B cell (primary cell): Measurements from ENCODE around the gene PRODH. TPM values are rescaled to one million over a fixed set of nuclear protein-coding genes. Genes with fewer than 3 reads are reported as not detected.

Experiments
- ATAC-seq: fragments of 200-7000 bp; cut with Tn5 transposase; one replicate; pipeline ENCODE4 v1.10.0; 2021; ENCODE audit warnings: low read depth, mild to moderate bottlenecking, moderate number of reproducible peaks, moderate library complexity
- CTCF ChIA-PET: fragments of 350-600 bp; sonication (Branson Sonifier 250); formaldehyde crosslinking; loops from one replicate; lab custom pipeline; 2021; ENCODE audit warnings: antibody characterized with exemption, inconsistent platforms; lab: Charles Lee
- POLR2A ChIA-PET: fragments of 350-600 bp; sonication (Branson Sonifier 250); formaldehyde crosslinking; loops from one replicate; lab custom pipeline; 2021; ENCODE audit warnings: antibody characterized with exemption; lab: Charles Lee
- DNase-seq: peaks from one replicate; pipeline ENCODE4 v3.0.0; 2013
- H2AFZ ChIP-seq: 2 replicates; pipeline ENCODE4 v1.6.1; 2012; ENCODE audit warnings: mild to moderate bottlenecking, low read depth, low read length; ENCODE audit not compliant: insufficient read depth, poor library complexity, severe bottlenecking
- H3K27ac ChIP-seq, 2 donors: 1 replicate in 1 of 2; 2 replicates in 1 of 2; pipeline ENCODE4 v1.5.1; 2012 to 2013; ENCODE audit warnings: low read length in 2 of 2, mild to moderate bottlenecking in 2 of 2, moderate library complexity in 1 of 2
- H3K27me3 ChIP-seq, 4 experiments: fragments of 200-600 bp in 1 of 4; sonication (generic) in 1 of 4; replicated peaks in 1 of 4; 1 replicate in 2 of 4; 2 replicates in 2 of 4; pipeline versions ENCODE4 v1.6.1 to v1.7.0; 2013 to 2016; ENCODE audit warnings: low read length in 3 of 4, mild to moderate bottlenecking in 2 of 4, mixed read lengths in 1 of 4, moderate library complexity in 1 of 4; ENCODE audit not compliant: insufficient read depth in 4 of 4, control insufficient read depth in 3 of 4; ENCODE audit errors: control extremely low read depth in 1 of 4
- H3K36me3 ChIP-seq, 2 experiments: replicated peaks in 1 of 2; 1 replicate in 1 of 2; 2 replicates in 1 of 2; pipeline versions ENCODE4 v1.6.1 to v1.7.1; 2013; ENCODE audit warnings: low read length in 1 of 2; ENCODE audit not compliant: insufficient read depth in 2 of 2, control insufficient read depth in 1 of 2; ENCODE audit errors: control extremely low read depth in 1 of 2, extremely low read depth in 1 of 2
- H3K4me1 ChIP-seq, 2 donors: fragments of 200-600 bp in 1 of 2; sonication (generic) in 1 of 2; 1 replicate in 1 of 2; 2 replicates in 1 of 2; pipeline versions ENCODE4 v1.5.1 to v1.6.1; 2013 to 2017; ENCODE audit warnings: low read length in 2 of 2; ENCODE audit not compliant: control insufficient read depth in 2 of 2, insufficient read depth in 2 of 2
- H3K4me2 ChIP-seq: replicated peaks from 2 replicates; pipeline ENCODE3; 2012; ENCODE audit warnings: mild to moderate bottlenecking, low read depth, low read length; ENCODE audit not compliant: poor library complexity, severe bottlenecking
- H3K4me3 ChIP-seq, 5 experiments: fragments of 200-600 bp in 1 of 5; sonication (generic) in 1 of 5; 1 replicate in 3 of 5; 2 replicates in 2 of 5; pipeline versions ENCODE4 v1.5.1 to v1.7.0; 2011 to 2016; ENCODE audit warnings: low read length in 4 of 5, mild to moderate bottlenecking in 4 of 5, low read depth in 2 of 5, control low read depth in 1 of 5, moderate library complexity in 1 of 5; ENCODE audit not compliant: insufficient read depth in 1 of 5; ENCODE audit errors: control extremely low read depth in 1 of 5, extremely low read depth in 1 of 5
- H3K79me2 ChIP-seq: fragments of 200-600 bp; sonication (generic); one replicate; pipeline ENCODE4 v1.6.0; 2016; ENCODE audit warnings: low read length; ENCODE audit not compliant: control insufficient read depth, insufficient read depth
- H3K9ac ChIP-seq: fragments of 200-600 bp; sonication (generic); 2 replicates; pipeline ENCODE4 v1.6.1; 2017; ENCODE audit warnings: mild to moderate bottlenecking, low read length, moderate library complexity
- H3K9me3 ChIP-seq, 3 donors: one replicate each; pipeline versions ENCODE4 v1.6.1 to v1.7.1; 2013; ENCODE audit warnings: low read length in 2 of 3; ENCODE audit not compliant: control insufficient read depth in 2 of 3, insufficient read depth in 1 of 3; ENCODE audit errors: control extremely low read depth in 1 of 3
- H4K20me1 ChIP-seq: 2 replicates; pipeline ENCODE4 v1.6.0; 2012; ENCODE audit warnings: mild to moderate bottlenecking, low read length; ENCODE audit not compliant: insufficient read depth, control insufficient read depth, poor library complexity, severe bottlenecking
- H3K27ac Mint-ChIP-seq: one replicate; pipeline ENCODE4 v1.8.0; 2021; ENCODE audit warnings: mixed read lengths
- H3K27me3 Mint-ChIP-seq: one replicate; pipeline ENCODE4 v1.8.0; 2021; ENCODE audit warnings: mixed read lengths
- H3K4me1 Mint-ChIP-seq: one replicate; pipeline ENCODE4 v1.8.0; 2021; ENCODE audit warnings: mixed read lengths
- H3K4me3 Mint-ChIP-seq: one replicate; pipeline ENCODE4 v1.8.0; 2021; ENCODE audit warnings: mixed read lengths
- H3K9me3 Mint-ChIP-seq: one replicate; pipeline ENCODE4 v1.8.0; 2022; ENCODE audit warnings: mixed read lengths; ENCODE audit not compliant: insufficient read depth
- EZH2 ChIP-seq: IDR thresholded peaks from 2 replicates; pipeline ENCODE4 v1.6.1; 2012; ENCODE audit warnings: borderline replicate concordance, low read depth, mild to moderate bottlenecking, moderate library complexity, low read length; ENCODE audit not compliant: insufficient read depth, poor library complexity, severe bottlenecking
- WGBS: methylation state at CpG from one replicate; pipeline ENCODE4 v1.1.5; 2013; ENCODE audit warnings: missing lambda C conversion rate; ENCODE audit not compliant: insufficient coverage; 5-methylcytosine and 5-hydroxymethylcytosine counted together
- intact Hi-C: fragments of 100-400 bp; cut with micrococcal nuclease; formaldehyde crosslinking; loops from one replicate; pipeline ENCODE4 v1.10.0; 2022
- polyA plus RNA-seq: library from polyadenylated mRNA; depleted of rRNA; stranded (reverse); fragments of >200 nt; gene quantifications from 2 replicates; pipeline ENCODE4 v1.2.3, GENCODE V29; 2012
- total RNA-seq, 2 donors: library from RNA; stranded (reverse); fragments of 120-200 nt in 1 of 2; gene quantifications; 1 replicate in 1 of 2; 2 replicates in 1 of 2; pipeline versions ENCODE4 v1.2.3 to v1.2.4, GENCODE V29; 2013 to 2022
- TF ChIP-seq, protein P1 (sequence below): fragments of 200-600 bp; IDR thresholded peaks from one replicate; pipeline ENCODE4 v1.8.0; 2022; ENCODE audit warnings: antibody characterized with exemption, mild to moderate bottlenecking

PRODH gene
- total and polyA plus RNA-seq, 2 donors (not counting 1 experiment from before 2014, with no cell fraction given), result not detected

DNA sequence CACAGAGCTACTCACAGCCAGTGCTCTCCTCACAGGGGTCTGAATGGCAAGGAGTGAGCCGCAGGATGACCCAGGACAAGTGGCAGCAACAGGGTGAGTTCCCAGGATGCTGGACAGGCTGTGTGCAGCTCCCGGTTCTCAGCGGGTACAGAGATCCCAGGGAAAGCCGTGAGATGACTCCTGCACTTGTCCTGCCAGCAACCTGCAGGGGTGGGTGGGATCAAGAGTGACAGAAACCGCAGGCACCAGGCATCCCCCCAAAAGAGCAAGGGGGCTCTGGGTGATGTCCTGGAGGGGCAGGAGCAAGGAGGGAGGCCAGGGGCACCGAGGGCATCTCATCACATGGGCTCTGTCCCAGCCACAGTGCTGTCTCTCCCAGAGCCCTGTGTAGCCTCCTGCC lies 15.9 kb upstream of the PRODH start:
- Mint-ChIP-seq H3K27me3 (peaks cover 28% of the 10 kb centered on the region), H3K9me3 (no peaks in the 10 kb centered on the region), H3K4me3 (no peak overlapping the region), H3K4me1 (no peaks in the 10 kb centered on the region), H3K27ac (no peak overlapping the region)
- Histone ChIP-seq H3K9ac (no peak overlapping the region), H3K27me3 (peaks cover 0 to 3% (median 0%) of the 10 kb centered on the region in 4 experiments), H3K36me3 (no peaks in the 10 kb centered on the region), H3K79me2 (no peaks in the 10 kb centered on the region), H2AFZ (no peak overlapping the region), H4K20me1 (no peaks in the 10 kb centered on the region), H3K4me3 (no peak overlapping the region), H3K27ac (no peak overlapping the region), H3K4me2 (no peak overlapping the region), H3K4me1 (no peaks in the 10 kb centered on the region), H3K9me3 (no peaks in the 10 kb centered on the region)
- DNase-seq, result no peak
- TF ChIP-seq EZH2, result no peak
- TF ChIP-seq, protein P1, sequence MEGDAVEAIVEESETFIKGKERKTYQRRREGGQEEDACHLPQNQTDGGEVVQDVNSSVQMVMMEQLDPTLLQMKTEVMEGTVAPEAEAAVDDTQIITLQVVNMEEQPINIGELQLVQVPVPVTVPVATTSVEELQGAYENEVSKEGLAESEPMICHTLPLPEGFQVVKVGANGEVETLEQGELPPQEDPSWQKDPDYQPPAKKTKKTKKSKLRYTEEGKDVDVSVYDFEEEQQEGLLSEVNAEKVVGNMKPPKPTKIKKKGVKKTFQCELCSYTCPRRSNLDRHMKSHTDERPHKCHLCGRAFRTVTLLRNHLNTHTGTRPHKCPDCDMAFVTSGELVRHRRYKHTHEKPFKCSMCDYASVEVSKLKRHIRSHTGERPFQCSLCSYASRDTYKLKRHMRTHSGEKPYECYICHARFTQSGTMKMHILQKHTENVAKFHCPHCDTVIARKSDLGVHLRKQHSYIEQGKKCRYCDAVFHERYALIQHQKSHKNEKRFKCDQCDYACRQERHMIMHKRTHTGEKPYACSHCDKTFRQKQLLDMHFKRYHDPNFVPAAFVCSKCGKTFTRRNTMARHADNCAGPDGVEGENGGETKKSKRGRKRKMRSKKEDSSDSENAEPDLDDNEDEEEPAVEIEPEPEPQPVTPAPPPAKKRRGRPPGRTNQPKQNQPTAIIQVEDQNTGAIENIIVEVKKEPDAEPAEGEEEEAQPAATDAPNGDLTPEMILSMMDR, result no peak
- POLR2A ChIA-PET, result no interaction called here
- CTCF ChIA-PET, result no interaction called here
- intact Hi-C loops, result no loop called here
- 100% methylated on average over 3 of the region's 6 CpGs for WGBS
- no peak for ATAC-seq

DNA sequence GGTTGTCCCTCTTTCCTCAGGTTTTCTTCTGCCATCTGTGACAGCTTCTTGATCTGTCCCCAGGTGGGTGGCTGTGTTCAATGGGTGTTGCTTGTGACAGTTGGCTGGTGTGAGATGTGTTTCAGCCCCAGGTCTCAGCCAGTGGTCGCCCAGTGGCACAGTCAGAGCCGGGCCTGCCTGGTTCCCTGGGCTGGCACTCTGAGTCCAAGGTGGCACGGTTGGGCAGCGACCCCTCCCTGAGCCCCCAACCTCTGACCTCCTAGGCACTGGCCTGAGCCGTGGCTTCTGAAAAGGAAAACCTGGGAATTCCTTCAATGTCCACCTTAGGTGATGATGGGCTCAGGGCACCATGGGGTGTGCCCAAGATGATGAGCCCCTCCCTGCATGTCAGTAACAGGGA lies 14.0 kb upstream of the PRODH start:
- Mint-ChIP-seq H3K27ac (no peak overlapping the region), H3K4me3 (no peak overlapping the region), H3K27me3 (peaks cover 28% of the 10 kb centered on the region), H3K4me1 (no peaks in the 10 kb centered on the region), H3K9me3 (no peaks in the 10 kb centered on the region)
- Histone ChIP-seq H3K4me1 (no peaks in the 10 kb centered on the region), H3K27ac (no peak overlapping the region), H3K27me3 (peaks cover 0 to 3% (median 0%) of the 10 kb centered on the region in 4 experiments), H3K4me3 (no peak overlapping the region), H3K9me3 (no peaks in the 10 kb centered on the region), H2AFZ (no peak overlapping the region), H3K79me2 (no peaks in the 10 kb centered on the region), H3K4me2 (no peak overlapping the region), H3K36me3 (no peaks in the 10 kb centered on the region), H3K9ac (no peak overlapping the region), H4K20me1 (no peaks in the 10 kb centered on the region)
- CTCF ChIA-PET, result no interaction called here
- POLR2A ChIA-PET, result no interaction called here
- ATAC-seq (no peak), DNase-seq (no peak)
- no peak for TF ChIP-seq EZH2
- TF ChIP-seq, protein P1, result no peak
- intact Hi-C loops, result no loop called here
- WGBS, result 88% methylated on average over 5 of the region's 5 CpGs
